Muscle of arm (tissue), 12 donors: ENCODE results near the gene SAXO1. TPM values are rescaled to one million over a fixed set of nuclear protein-coding genes. Genes with fewer than 3 reads are reported as not detected.

Experiments
- DNase-seq: peaks from one replicate; pipeline ENCODE4 v3.0.0-alpha.2; 2013
- polyA plus RNA-seq, 12 donors: library from polyadenylated mRNA; unstranded; fragments of 120-200 nt; gene quantifications; one replicate each; pipeline ENCODE4 v1.2.1, GENCODE V29; 2013; ENCODE audit not compliant: insufficient read length in 12 of 12

The SAXO1 gene
- polyA plus RNA-seq, 12 donors, result 0.07 to 0.24 (median 0.13) TPM; not detected in 2

DNA sequence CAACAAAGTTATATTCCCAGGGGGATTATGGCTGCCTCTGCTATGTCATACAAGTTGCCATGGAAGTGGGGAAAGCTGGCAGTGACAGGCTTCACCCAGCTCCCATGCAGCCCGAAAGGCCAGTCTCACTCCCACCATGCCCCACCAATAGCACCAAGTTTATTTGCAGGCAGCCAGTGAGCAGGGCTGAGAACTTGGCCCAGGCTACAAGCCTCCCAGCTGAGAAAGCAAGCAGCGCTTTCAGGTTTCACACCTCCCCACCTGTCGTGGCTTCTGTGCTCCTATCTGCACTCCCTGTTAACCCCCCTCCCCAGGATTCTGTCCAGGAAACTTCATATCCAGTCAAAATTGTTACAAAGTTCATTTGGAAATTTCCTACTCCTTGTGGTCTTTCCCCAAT, 155.0 kb downstream of the SAXO1 start:
- DNase-seq, result no peak

Other genes with a start within 250 kb of the SAXO1 start
- 10 to 100 TPM in 11 of 12 donors, not detected in 1; 60.7 to 98.6 (median 85.0) TPM for gene RRAGA, start 16.2 kb upstream of the SAXO1 start, polyA plus RNA-seq
- 10 to 100 TPM in 10 of 12 donors, 1 to 10 TPM in 1, not detected in 1; 8.2 to 24.7 (median 13.1) TPM for gene HAUS6, start 69.7 kb upstream of the SAXO1 start, polyA plus RNA-seq
- gene PLIN2, start 94.3 kb upstream of the SAXO1 start, polyA plus RNA-seq, result 10 to 100 TPM in 11 of 12 donors, not detected in 1; 38.2 to 72.2 (median 60.4) TPM
- gene DENND4C, start 197.5 kb upstream of the SAXO1 start, polyA plus RNA-seq, result 100 to 1,000 TPM in 1 of 12 donors, 10 to 100 TPM in 11; 22.7 to 164 (median 29.5) TPM